CD4-positive, alpha-beta T cell treated with Interleukin-15 for 1 hour (primary cell): ENCODE results near the gene NUP85.
"Not testable (repeated sequence)": the region's sequence is repeated elsewhere in the genome, so short reads cannot be mapped to it uniquely, and the experiment has no call there.

Experiments
- DNase-seq: peaks from one replicate; pipeline ENCODE4 v3.0.0-alpha.2; 2020

NUP85 gene

GRCh38 chr17:75244133-75244866 lies 38.8 kb downstream of the NUP85 start:
- peak; percentile 50 for DNase-seq

GRCh38 chr17:75245011-75245410 lies 39.5 kb downstream of the NUP85 start:
- DNase-seq: no peak

GRCh38 chr17:75246404-75246803 lies 40.9 kb downstream of the NUP85 start:
- no peak for DNase-seq

GRCh38 chr17:75249564-75249963 lies 44.1 kb downstream of the NUP85 start:
- DNase-seq: no peak

- DNase-seq: no peak
Measured at GRCh38 chr17:75250009-75250471, 44.6 kb downstream of the NUP85 start.

- no peak for DNase-seq
Measured at GRCh38 chr17:75252039-75252816, 46.7 kb downstream of the NUP85 start.

- not testable (repeated sequence) for DNase-seq
Measured at GRCh38 chr17:75255954-75256698, 50.6 kb downstream of the NUP85 start.

GRCh38 chr17:75257228-75257627 lies 51.7 kb downstream of the NUP85 start:
- DNase-seq: not testable (repeated sequence)

- DNase-seq: no peak
Measured at GRCh38 chr17:75260641-75261335, 55.3 kb downstream of the NUP85 start.

GRCh38 chr17:75261336-75262111 lies 56.0 kb downstream of the NUP85 start, which contains the start of the genes GGA3 and MRPS7:
Gene GGA3, minus strand, starts transcription at chr17:75261606. Its CDS starts 19 bp downstream, at chr17:75261587.
Gene MRPS7, plus strand, starts transcription at chr17:75261879. Its CDS starts 22 bp downstream, at chr17:75261901.
- peak; percentile 94 for DNase-seq

GRCh38 chr17:75262112-75262606 lies 56.7 kb downstream of the NUP85 start:
- no peak for DNase-seq

GRCh38 chr17:75263055-75263454 lies 57.6 kb downstream of the NUP85 start:
- DNase-seq: no peak

GRCh38 chr17:75265614-75266315 lies 60.3 kb downstream of the NUP85 start:
- no peak for DNase-seq

- no peak for DNase-seq
Measured at GRCh38 chr17:75266316-75267152, 61.1 kb downstream of the NUP85 start.

GRCh38 chr17:75267153-75267410 lies 61.6 kb downstream of the NUP85 start:
- no peak for DNase-seq

- DNase-seq: no peak
Measured at GRCh38 chr17:75267411-75268232, 62.1 kb downstream of the NUP85 start.

GRCh38 chr17:75269844-75270217 lies 64.4 kb downstream of the NUP85 start:
- no peak for DNase-seq

GRCh38 chr17:75270218-75270965 lies 64.9 kb downstream of the NUP85 start:
- peak; percentile 58 for DNase-seq

- no peak for DNase-seq
Measured at GRCh38 chr17:75270966-75271232, 65.4 kb downstream of the NUP85 start, which contains the start of gene MIF4GD. Gene MIF4GD, minus strand, starts transcription at chr17:75271231. Its CDS starts 1,036 bp downstream, at chr17:75270195.
